MCF 10A (cell line): Measurements from ENCODE around the gene IL22RA1. TPM values are rescaled to one million over a fixed set of nuclear protein-coding genes. Genes with fewer than 3 reads are reported as not detected.

Source experiments
- BruUV-seq: library from RNA; stranded (reverse); fragments of 400-500 nt; replicated peaks from 2 replicates; lab custom pipeline; 2021; lab: Mats Ljungman, UMichigan
- CTCF ChIA-PET: fragments of 300-600 bp; sonication (Branson Sonifier 250); formaldehyde crosslinking; extraction: SDS; loops from one replicate; lab custom pipeline; 2021; ENCODE audit warnings: antibody characterized with exemption, inconsistent platforms; lab: Yijun Ruan, JAX
- POLR2A ChIA-PET: fragments of 300-600, 350-650 bp; sonication (Branson Sonifier 250); formaldehyde crosslinking; extraction: SDS; loops from one replicate; lab custom pipeline; 2020; ENCODE audit warnings: antibody characterized with exemption, inconsistent platforms; lab: Yijun Ruan, JAX
- DNase-seq: peaks from one replicate; pipeline ENCODE4 v3.0.0-alpha.2; 2018; ENCODE audit not compliant: unreplicated experiment
- H3K27ac Mint-ChIP-seq: one replicate; pipeline ENCODE4 v1.8.0; 2022; ENCODE audit warnings: mild to moderate bottlenecking, low read depth, mixed read lengths; ENCODE audit not compliant: unreplicated experiment
- H3K27me3 Mint-ChIP-seq: one replicate; pipeline ENCODE4 v1.8.0; 2022; ENCODE audit warnings: mixed read lengths; ENCODE audit not compliant: insufficient read depth, unreplicated experiment
- H3K36me3 Mint-ChIP-seq: one replicate; pipeline ENCODE4 v1.8.0; 2022; ENCODE audit warnings: mild to moderate bottlenecking, moderate library complexity, mixed read lengths; ENCODE audit not compliant: insufficient read depth, unreplicated experiment
- H3K4me1 Mint-ChIP-seq: one replicate; pipeline ENCODE4 v1.8.0; 2022; ENCODE audit warnings: mixed read lengths; ENCODE audit not compliant: insufficient read depth, unreplicated experiment
- H3K4me3 Mint-ChIP-seq: one replicate; pipeline ENCODE4 v1.8.0; 2022; ENCODE audit warnings: mild to moderate bottlenecking, moderate library complexity, mixed read lengths; ENCODE audit not compliant: unreplicated experiment
- H3K9me3 Mint-ChIP-seq: one replicate; pipeline ENCODE4 v1.8.0; 2022; ENCODE audit warnings: mixed read lengths; ENCODE audit not compliant: unreplicated experiment
- CTCF ChIP-seq: fragments of 200-600 bp; IDR thresholded peaks from one replicate; pipeline ENCODE4 v1.8.0; 2022; ENCODE audit warnings: antibody characterized with exemption, mild to moderate bottlenecking; ENCODE audit not compliant: unreplicated experiment
- intact Hi-C: fragments of 100-400 bp; cut with micrococcal nuclease; formaldehyde crosslinking; loops from 2 replicates; pipeline ENCODE4 v1.14.1; 2022
- total RNA-seq: library from RNA; stranded (reverse); gene quantifications from 2 replicates; pipeline ENCODE4 v1.2.3, GENCODE V29; 2022

Gene IL22RA1
- total RNA-seq, 1 experiment from 2014 or later: not detected

GRCh38 chr1:24074196-24074595 is 68.7 kb downstream of the IL22RA1 start:
- H3K27ac Mint-ChIP-seq: no peak overlapping the region
- no peak overlapping the region for H3K4me3 Mint-ChIP-seq
- intact Hi-C loops: no loop called here
- no peaks in the 10 kb centered on the region for H3K36me3 Mint-ChIP-seq
- TF ChIP-seq CTCF: no peak
- CTCF ChIA-PET: interaction anchor here (0.6 to 1.0 kb wide), 4 partner anchors 13 to 317 kb away, joined by 3 to 5 read pairs (median 4); no protein-coding TSS in a partner anchor
- no peaks in the 10 kb centered on the region for H3K27me3 Mint-ChIP-seq
- POLR2A ChIA-PET: no interaction called here
- no peak for DNase-seq
- no peaks in the 10 kb centered on the region for H3K4me1 Mint-ChIP-seq
- BruUV-seq: no TSS peak
- H3K9me3 Mint-ChIP-seq: no peaks in the 10 kb centered on the region

- H3K36me3 Mint-ChIP-seq: no peaks in the 10 kb centered on the region
- ChIA-PET POLR2A (interaction anchor here (1.2 kb wide), 1 partner anchor 40 kb away, joined by 4 read pairs; the partner anchor contains the start of gene MYOM3), CTCF (interaction anchor here (0.6 to 2.7 kb wide), 22 partner anchors 11 to 672 kb away, joined by 3 to 37 read pairs (median 4); partner anchors contain the start of gene MYOM3)
- H3K27me3 Mint-ChIP-seq: no peaks in the 10 kb centered on the region
- no TSS peak for BruUV-seq
- no peaks in the 10 kb centered on the region for H3K4me1 Mint-ChIP-seq
- no peak for TF ChIP-seq CTCF
- DNase-seq: no peak
- H3K27ac Mint-ChIP-seq: no peak overlapping the region
- H3K4me3 Mint-ChIP-seq: no peak overlapping the region
- intact Hi-C loops: loop anchor here (1.0 to 2.0 kb wide), 5 partner anchors 40 to 563 kb away; partner anchors contain the start of gene MYOM3
- H3K9me3 Mint-ChIP-seq: no peaks in the 10 kb centered on the region
These were observed 71.0 kb downstream of the IL22RA1 start for GRCh38 chr1:24071941-24072340.

GRCh38 chr1:24070821-24071393 is 72.0 kb downstream of the IL22RA1 start:
- peak; percentile 84 for DNase-seq
- peaks cover 3% of the 10 kb centered on the region for H3K4me1 Mint-ChIP-seq
- TF ChIP-seq CTCF: peak; percentile 88
- POLR2A ChIA-PET: interaction anchor here (0.7 kb wide), 1 partner anchor 46 kb away, joined by 3 read pairs; no protein-coding TSS in a partner anchor
- H3K9me3 Mint-ChIP-seq: no peaks in the 10 kb centered on the region
- H3K4me3 Mint-ChIP-seq: no peak overlapping the region
- no peaks in the 10 kb centered on the region for H3K27me3 Mint-ChIP-seq
- BruUV-seq: no TSS peak
- CTCF ChIA-PET: interaction anchor here (0.6 to 2.7 kb wide), 37 partner anchors 9 to 648 kb away, joined by 3 to 37 read pairs (median 4); partner anchors contain the start of genes GALE and MYOM3
- intact Hi-C loops: loop anchor here (1.0 to 2.0 kb wide), 5 partner anchors 41 to 564 kb away; partner anchors contain the start of gene MYOM3
- no peak overlapping the region for H3K27ac Mint-ChIP-seq
- H3K36me3 Mint-ChIP-seq: no peaks in the 10 kb centered on the region

GRCh38 chr1:24069817-24070216 is 73.1 kb downstream of the IL22RA1 start:
- peaks cover 5% of the 10 kb centered on the region for H3K4me1 Mint-ChIP-seq
- ChIA-PET CTCF (interaction anchor here (0.6 to 2.7 kb wide), 9 partner anchors 9 to 647 kb away, joined by 3 to 37 read pairs (median 5); partner anchors contain the start of gene MYOM3), POLR2A (interaction anchor here (1.4 kb wide), 1 partner anchor 18 kb away, joined by 3 read pairs; no protein-coding TSS in a partner anchor)
- intact Hi-C loops: loop anchor here (2.0 kb wide), 2 partner anchors 129 to 565 kb away; no protein-coding TSS in a partner anchor
- no peak for TF ChIP-seq CTCF
- H3K27me3 Mint-ChIP-seq: no peaks in the 10 kb centered on the region
- BruUV-seq: no TSS peak
- H3K4me3 Mint-ChIP-seq: no peak overlapping the region
- H3K36me3 Mint-ChIP-seq: no peaks in the 10 kb centered on the region
- DNase-seq: no peak
- H3K27ac Mint-ChIP-seq: peak overlapping the region; percentile 19
- H3K9me3 Mint-ChIP-seq: no peaks in the 10 kb centered on the region
